OCI-LY1 (cell line): ENCODE data around the gene HAUS7.
A peak's percentile ranks its signal among the peaks of the same experiment; 100 is the strongest.

Source experiments
- H2AFZ ChIP-seq: fragments of 200-600 bp; sonication (generic), shearing (Covaris generic); 2 replicates; pipeline ENCODE4 v1.6.0; 2014; ENCODE audit warnings: antibody characterized with exemption, mild to moderate bottlenecking, low read length
- H3F3A ChIP-seq: fragments of 200-600 bp; sonication (generic), shearing (Covaris generic); 2 replicates; pipeline ENCODE4 v1.6.0; 2014; ENCODE audit warnings: mild to moderate bottlenecking, antibody characterized with exemption, low read length, moderate library complexity; ENCODE audit not compliant: insufficient read depth
- H3K27ac ChIP-seq: fragments of 200-600 bp; sonication (generic); 2 replicates; pipeline ENCODE4 v1.5.1; 2014; ENCODE audit warnings: low read length, mixed run types, mild to moderate bottlenecking, low read depth; ENCODE audit not compliant: poor library complexity, severe bottlenecking
- H3K27me3 ChIP-seq: fragments of 200-600 bp; sonication (generic); 2 replicates; pipeline ENCODE4 v1.6.0; 2014; ENCODE audit warnings: antibody characterized with exemption, mild to moderate bottlenecking, low read length, moderate library complexity; ENCODE audit not compliant: insufficient read depth
- H3K36me3 ChIP-seq: fragments of 200-600 bp; sonication (generic); 2 replicates; pipeline ENCODE4 v1.6.1; 2014; ENCODE audit warnings: mild to moderate bottlenecking, antibody characterized with exemption, low read length, moderate library complexity, mixed read lengths; ENCODE audit not compliant: insufficient read depth
- H3K4me1 ChIP-seq: fragments of 200-600 bp; sonication (generic); 2 replicates; pipeline ENCODE4 v1.5.1; 2014; ENCODE audit warnings: mild to moderate bottlenecking, low read length, moderate library complexity; ENCODE audit not compliant: insufficient read depth, severe bottlenecking
- H3K4me2 ChIP-seq: fragments of 200-600 bp; sonication (generic), shearing (Covaris generic); 2 replicates; pipeline ENCODE4 v1.6.1; 2014; ENCODE audit warnings: low read length
- H3K4me3 ChIP-seq: fragments of 200-600 bp; sonication (generic); 2 replicates; pipeline ENCODE4 v1.5.1; 2014; ENCODE audit warnings: low read length, low read depth, mild to moderate bottlenecking, mixed read lengths; ENCODE audit not compliant: poor library complexity, severe bottlenecking
- H3K79me2 ChIP-seq: fragments of 200-600 bp; shearing (Covaris generic); 2 replicates; pipeline ENCODE4 v1.6.1; 2016; ENCODE audit warnings: mixed run types, low read length, mixed read lengths; ENCODE audit not compliant: insufficient read depth
- H3K9ac ChIP-seq: fragments of 200-600 bp; sonication (generic), shearing (Covaris generic); 2 replicates; pipeline ENCODE4 v1.6.1; 2014; ENCODE audit warnings: mild to moderate bottlenecking, low read length, mixed read lengths
- H3K9me2 ChIP-seq: fragments of 200-600 bp; sonication (generic), shearing (Covaris generic); 2 replicates; pipeline ENCODE4 v1.6.1; 2014; ENCODE audit warnings: low read depth, mild to moderate bottlenecking, low read length, mixed read lengths
- H3K9me3 ChIP-seq: fragments of 200-600 bp; shearing (Covaris generic); 2 replicates; pipeline ENCODE4 v1.6.1; 2014; ENCODE audit warnings: low read length, mixed read lengths
- H4K20me1 ChIP-seq: fragments of 200-600 bp; sonication (generic), shearing (Covaris generic); 2 replicates; pipeline ENCODE4 v1.6.0; 2016; ENCODE audit warnings: mild to moderate bottlenecking, low read length; ENCODE audit not compliant: insufficient read depth
- CTCF ChIP-seq: fragments of 200-600 bp; sonication (generic), shearing (Covaris generic); IDR thresholded peaks from 2 replicates; pipeline ENCODE4 v1.5.1; 2017; ENCODE audit warnings: mild to moderate bottlenecking, antibody characterized with exemption, low read length, moderate library complexity, mixed read lengths
- EZH2 ChIP-seq: fragments of 200-600 bp; sonication (generic), shearing (Covaris generic); IDR thresholded peaks from 2 replicates; pipeline ENCODE4 v1.8.0; 2017; ENCODE audit warnings: borderline replicate concordance, mixed run types, mild to moderate bottlenecking, antibody characterized with exemption, low read length, moderate library complexity, mixed read lengths

HAUS7 gene

GRCh38 chrX:153507484-153508178, 37.3 kb upstream of the HAUS7 start:
- H3K9ac ChIP-seq = no peak overlapping the region
- no peaks in the 10 kb centered on the region for H4K20me1 ChIP-seq
- H3F3A ChIP-seq = no peaks in the 10 kb centered on the region
- H3K27ac ChIP-seq = no peak overlapping the region
- TF ChIP-seq CTCF (peak; percentile 63), EZH2 (no peak)
- no peaks in the 10 kb centered on the region for H3K36me3 ChIP-seq
- no peaks in the 10 kb centered on the region for H3K9me2 ChIP-seq
- H3K4me2 ChIP-seq = no peak overlapping the region
- no peaks in the 10 kb centered on the region for H3K4me1 ChIP-seq
- H3K27me3 ChIP-seq = no peaks in the 10 kb centered on the region
- no peak overlapping the region for H2AFZ ChIP-seq
- no peak overlapping the region for H3K4me3 ChIP-seq
- no peaks in the 10 kb centered on the region for H3K79me2 ChIP-seq
- H3K9me3 ChIP-seq = no peaks in the 10 kb centered on the region

- Histone ChIP-seq H3K9me3 (no peaks in the 10 kb centered on the region), H3K9me2 (no peaks in the 10 kb centered on the region), H3K4me1 (no peaks in the 10 kb centered on the region), H4K20me1 (no peaks in the 10 kb centered on the region), H3K79me2 (no peaks in the 10 kb centered on the region), H3K27ac (no peak overlapping the region), H3K9ac (no peak overlapping the region), H3F3A (no peaks in the 10 kb centered on the region), H3K27me3 (no peaks in the 10 kb centered on the region), H3K4me3 (no peak overlapping the region), H3K36me3 (no peaks in the 10 kb centered on the region), H3K4me2 (no peak overlapping the region), H2AFZ (no peak overlapping the region)
- TF ChIP-seq EZH2 (no peak), CTCF (no peak)
Observed at GRCh38 chrX:153505361-153505760, 35.0 kb upstream of the HAUS7 start.

GRCh38 chrX:153504445-153505016, 34.2 kb upstream of the HAUS7 start:
- no peaks in the 10 kb centered on the region for H4K20me1 ChIP-seq
- H3K4me3 ChIP-seq = no peak overlapping the region
- H3K4me2 ChIP-seq = no peak overlapping the region
- H3K27ac ChIP-seq = no peak overlapping the region
- H3K4me1 ChIP-seq = no peaks in the 10 kb centered on the region
- H3K36me3 ChIP-seq = no peaks in the 10 kb centered on the region
- TF ChIP-seq CTCF (no peak), EZH2 (no peak)
- H3K9me2 ChIP-seq = no peaks in the 10 kb centered on the region
- H3K79me2 ChIP-seq = no peaks in the 10 kb centered on the region
- H3K9me3 ChIP-seq = no peaks in the 10 kb centered on the region
- H3K9ac ChIP-seq = no peak overlapping the region
- H3K27me3 ChIP-seq = no peaks in the 10 kb centered on the region
- H3F3A ChIP-seq = no peaks in the 10 kb centered on the region
- H2AFZ ChIP-seq = no peak overlapping the region
